DOHH2 (cell line): ENCODE results near the gene TYROBP.

ENCODE experiments used
- H3F3A ChIP-seq: fragments of 200-600 bp; sonication (generic), shearing (Covaris generic); 2 replicates; pipeline ENCODE4 v1.6.0; 2016; ENCODE audit warnings: antibody characterized with exemption, mild to moderate bottlenecking; ENCODE audit not compliant: control insufficient read depth, insufficient read depth
- H3K27ac ChIP-seq: fragments of 200-600 bp; sonication (generic); 2 replicates; pipeline ENCODE4 v1.5.1; 2014; ENCODE audit warnings: low read depth, mild to moderate bottlenecking, low read length, moderate library complexity
- H3K27me3 ChIP-seq: fragments of 200-600 bp; sonication (generic); 2 replicates; pipeline ENCODE4 v1.6.1; 2014; ENCODE audit warnings: mild to moderate bottlenecking, low read length, mixed read lengths; ENCODE audit not compliant: control insufficient read depth
- H3K36me3 ChIP-seq: fragments of 200-600 bp; sonication (generic); 2 replicates; pipeline ENCODE4 v1.6.1; 2014; ENCODE audit warnings: mild to moderate bottlenecking, low read length, moderate library complexity, mixed read lengths; ENCODE audit not compliant: control insufficient read depth
- H3K4me1 ChIP-seq: fragments of 200-600 bp; sonication (generic); 2 replicates; pipeline ENCODE4 v1.6.1; 2014; ENCODE audit warnings: mild to moderate bottlenecking, low read length, mixed read lengths; ENCODE audit not compliant: control insufficient read depth
- H3K4me2 ChIP-seq: fragments of 200-600 bp; sonication (generic); 2 replicates; pipeline ENCODE4 v1.6.0; 2014; ENCODE audit warnings: mild to moderate bottlenecking, low read length, moderate library complexity
- H3K4me3 ChIP-seq: fragments of 200-600 bp; sonication (generic); 2 replicates; pipeline ENCODE4 v1.5.1; 2014; ENCODE audit warnings: mild to moderate bottlenecking, low read length, mixed read lengths
- H3K79me2 ChIP-seq: fragments of 200-600 bp; sonication (generic); 2 replicates; pipeline ENCODE4 v1.6.1; 2014; ENCODE audit warnings: mild to moderate bottlenecking, low read length, mixed read lengths; ENCODE audit not compliant: control insufficient read depth
- H3K9me2 ChIP-seq: fragments of 200-600 bp; sonication (generic); replicated peaks from 2 replicates; pipeline ENCODE4 v1.6.1; 2014; ENCODE audit warnings: mild to moderate bottlenecking, low read length, mixed read lengths; ENCODE audit not compliant: control insufficient read depth
- H3K9me3 ChIP-seq: fragments of 200-600 bp; sonication (generic); 2 replicates; pipeline ENCODE4 v1.6.1; 2014; ENCODE audit warnings: antibody characterized with exemption, low read length, mixed read lengths; ENCODE audit not compliant: control insufficient read depth, insufficient read depth
- H4K20me1 ChIP-seq: fragments of 200-600 bp; sonication (generic); 2 replicates; pipeline ENCODE4 v1.6.0; 2014; ENCODE audit warnings: low read depth, mild to moderate bottlenecking, antibody characterized with exemption, low read length, moderate library complexity; ENCODE audit not compliant: control insufficient read depth, insufficient read depth
- CTCF ChIP-seq: fragments of 200-600 bp; sonication (generic); IDR thresholded peaks from one replicate; pipeline ENCODE4 v1.5.1; 2014; ENCODE audit warnings: antibody characterized with exemption, mild to moderate bottlenecking, low read depth, low read length; ENCODE audit not compliant: poor library complexity, severe bottlenecking
- EZH2phosphoT487 ChIP-seq: fragments of 200-600 bp; sonication (generic); IDR thresholded peaks from 2 replicates; pipeline ENCODE4 v1.6.1; 2017; ENCODE audit warnings: borderline replicate concordance, mild to moderate bottlenecking, antibody characterized with exemption, low read length, moderate library complexity, mixed read lengths

Gene TYROBP

DNA sequence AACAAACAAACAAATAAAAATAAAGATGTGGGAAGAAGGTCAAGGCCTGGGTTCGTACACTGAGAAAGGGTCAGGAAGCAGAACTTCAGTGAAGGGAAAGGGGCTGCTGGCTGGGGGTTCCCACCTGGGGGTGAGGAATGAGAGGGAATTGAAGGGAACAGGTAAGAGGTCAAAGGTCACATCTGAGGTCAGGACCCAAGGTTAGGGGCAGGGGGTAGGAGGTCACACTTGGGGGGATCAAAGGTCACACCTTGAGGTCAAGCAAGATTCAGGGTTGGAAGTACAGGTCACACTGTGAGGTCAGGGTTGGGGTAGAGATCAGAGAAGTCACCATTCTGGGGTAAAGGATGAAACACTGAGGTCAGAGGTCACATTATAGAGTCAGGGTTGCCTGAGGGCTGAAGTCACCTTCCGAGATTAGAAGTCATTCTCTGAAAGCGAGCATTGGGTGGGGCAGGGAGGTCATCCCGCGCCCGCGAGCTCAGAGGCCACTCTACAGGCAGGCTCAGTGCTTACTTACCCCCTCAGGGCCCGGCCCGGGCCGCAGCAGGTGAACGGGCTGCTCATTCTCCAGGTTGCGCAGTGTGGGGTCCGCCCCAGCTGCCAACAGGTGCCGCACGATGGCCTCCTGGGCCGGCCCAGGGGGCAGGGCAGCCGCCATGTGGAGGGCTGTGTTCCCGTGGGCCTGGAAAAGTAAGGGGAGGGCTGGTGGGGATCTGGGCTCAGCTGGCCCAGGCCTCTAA, 18.6 kb downstream of the TYROBP start:
- TF ChIP-seq CTCF (no peak), EZH2phosphoT487 (no peak)
- Histone ChIP-seq H3K4me1 (no peaks in the 10 kb centered on the region), H3F3A (peaks cover 19% of the 10 kb centered on the region), H3K9me3 (no peaks in the 10 kb centered on the region), H3K79me2 (peaks cover 3% of the 10 kb centered on the region; the same call in 1 of the 2 replicates), H3K27me3 (no peaks in the 10 kb centered on the region), H3K4me2 (no peak overlapping the region), H4K20me1 (0 out of 2 replicates have a peak, but pooled peaks cover 4% of the 10 kb centered on the region), H3K27ac (no peak overlapping the region), H3K36me3 (peaks cover 74% of the 10 kb centered on the region), H3K9me2 (no peaks in the 10 kb centered on the region), H3K4me3 (no peak overlapping the region)

DNA sequence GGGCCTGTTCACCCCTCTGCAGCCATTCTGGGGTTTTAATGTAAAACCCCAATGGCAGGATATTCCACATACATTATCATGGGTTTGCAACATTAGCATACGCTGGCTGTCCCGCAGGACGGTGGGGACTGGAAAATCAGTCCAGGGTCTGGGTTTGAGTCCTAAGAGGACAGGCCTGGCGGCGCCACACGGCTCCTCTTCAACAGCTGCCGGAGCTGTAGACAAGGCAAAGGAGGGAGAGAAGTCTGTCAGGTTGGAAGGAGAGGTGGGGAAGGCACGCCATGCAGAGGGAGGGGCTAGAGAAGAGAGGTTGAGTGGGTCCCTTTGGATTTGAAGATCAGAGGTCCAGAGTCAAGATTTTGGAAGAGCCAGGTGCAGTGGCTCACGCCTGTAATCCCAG, 19.7 kb downstream of the TYROBP start:
- Histone ChIP-seq H3K79me2 (no peaks in the 10 kb centered on the region), H4K20me1 (0 out of 2 replicates have a peak, but pooled peaks cover 4% of the 10 kb centered on the region), H3K4me1 (peaks cover 6% of the 10 kb centered on the region), H3F3A (peaks cover 19% of the 10 kb centered on the region), H3K27me3 (no peaks in the 10 kb centered on the region), H3K27ac (no peak overlapping the region), H3K9me2 (no peaks in the 10 kb centered on the region), H3K4me3 (no peak overlapping the region), H3K36me3 (peaks cover 63% of the 10 kb centered on the region), H3K9me3 (no peaks in the 10 kb centered on the region), H3K4me2 (no peak overlapping the region)
- TF ChIP-seq CTCF: no peak
- no peak for TF ChIP-seq EZH2phosphoT487

DNA sequence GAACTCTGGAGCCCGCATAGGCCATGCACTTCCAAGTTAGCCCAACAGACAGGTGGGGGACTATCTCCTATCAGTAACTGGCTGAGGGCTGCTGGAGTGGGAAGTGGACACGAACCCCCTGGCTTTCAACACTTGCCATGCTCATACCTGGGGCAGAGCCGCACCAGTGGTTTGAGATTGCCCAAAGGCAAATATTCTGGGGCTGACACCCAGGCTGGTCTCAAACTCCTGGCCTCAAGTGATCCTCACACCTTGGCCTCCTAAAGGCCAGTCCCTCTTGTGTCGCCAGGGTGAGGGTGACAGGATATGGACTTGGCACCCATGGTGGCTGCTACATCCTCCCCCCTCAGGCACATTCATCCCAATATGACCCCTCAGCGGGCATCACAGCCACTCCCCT, 20.9 kb downstream of the TYROBP start:
- no peak overlapping the region for H3K4me3 ChIP-seq
- no peaks in the 10 kb centered on the region for H3K27me3 ChIP-seq
- H3K27ac ChIP-seq: no peak overlapping the region
- no peaks in the 10 kb centered on the region for H3K79me2 ChIP-seq
- peaks cover 52% of the 10 kb centered on the region for H3K36me3 ChIP-seq
- TF ChIP-seq CTCF (no peak), EZH2phosphoT487 (no peak)
- peaks cover 22% of the 10 kb centered on the region for H3F3A ChIP-seq
- H3K4me2 ChIP-seq: no peak overlapping the region
- H3K9me3 ChIP-seq: no peaks in the 10 kb centered on the region
- peaks cover 11% of the 10 kb centered on the region for H3K4me1 ChIP-seq
- no peaks in the 10 kb centered on the region for H3K9me2 ChIP-seq
- H4K20me1 ChIP-seq: 0 out of 2 replicates have a peak, but pooled peaks cover 4% of the 10 kb centered on the region
